ENCODE results near the gene FRMD4A. TPM values are rescaled to one million over a fixed set of nuclear protein-coding genes. Genes with fewer than 3 reads are reported as not detected.

FRMD4A gene
- total RNA-seq, 5 donors from 2014 or later (not counting 1 experiment from before 2014, with no cell fraction given) = 1.3 to 1.8 (median 1.4) TPM

DNA sequence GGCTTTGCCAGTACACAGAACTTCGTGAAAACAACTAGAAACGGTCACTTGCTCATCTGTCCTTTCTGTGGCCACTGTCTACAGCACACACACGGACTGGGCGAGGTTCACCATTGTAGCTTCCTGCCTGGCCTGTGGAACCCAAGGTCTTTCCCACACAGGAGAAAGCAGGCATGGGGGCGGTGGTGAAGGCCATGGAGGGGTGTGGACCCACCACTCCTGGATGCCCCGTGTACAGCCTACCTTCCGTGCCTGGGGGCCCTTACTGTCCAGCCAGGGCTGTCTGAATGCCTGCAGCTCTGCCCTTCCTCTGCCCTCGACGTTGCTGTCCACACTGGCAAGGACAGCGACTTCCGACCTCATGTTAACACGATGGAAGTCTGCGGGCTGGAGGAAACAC is 635.1 kb downstream of the FRMD4A start:
- ChIA-PET POLR2A (no interaction called here), CTCF (no interaction called here)
- WGBS (ENCODE audit: insufficient coverage) = 81% methylated on average over 13 of the region's 13 CpGs
- peaks cover 0 to 12% of the 10 kb centered on the region in 2 experiments for H3K27me3 ChIP-seq (replicated peaks in 1 of 2; ENCODE audit: control insufficient read depth in 2 of 2, extremely low read depth in 1 of 2, insufficient read depth in 2 of 2, low read length in 1 of 2)
- H3K4me1 ChIP-seq (ENCODE audit: control insufficient read depth in 1 of 2, extremely low read depth in 1 of 2, insufficient read depth in 2 of 2, low read length in 2 of 2) = no peaks in the 10 kb centered on the region
- Mint-ChIP-seq H3K36me3 (no peaks in the 10 kb centered on the region), H3K4me3 (no peak overlapping the region), H3K9me3 (no peaks in the 10 kb centered on the region), H3K4me1 (no peaks in the 10 kb centered on the region), H3K27me3 (peaks cover 4 to 6% of the 10 kb centered on the region in 2 donors), H3K27ac (no peak overlapping the region)
- no peaks in the 10 kb centered on the region for H3K36me3 ChIP-seq (ENCODE audit: control insufficient read depth in 2 of 2, extremely low read depth in 1 of 2, insufficient read depth in 1 of 2, low read length in 1 of 2)
- H3K9me3 ChIP-seq = no peaks in the 10 kb centered on the region
- no peak for DNase-seq
- no peak overlapping the region for H3K27ac ChIP-seq (ENCODE audit: low read length)
- H3K4me3 ChIP-seq (ENCODE audit: control insufficient read depth in 1 of 2, extremely low read depth in 1 of 2, low read length in 1 of 2) = no peak overlapping the region
- no peak for ATAC-seq (replicated peaks in 1 of 4)

DNA sequence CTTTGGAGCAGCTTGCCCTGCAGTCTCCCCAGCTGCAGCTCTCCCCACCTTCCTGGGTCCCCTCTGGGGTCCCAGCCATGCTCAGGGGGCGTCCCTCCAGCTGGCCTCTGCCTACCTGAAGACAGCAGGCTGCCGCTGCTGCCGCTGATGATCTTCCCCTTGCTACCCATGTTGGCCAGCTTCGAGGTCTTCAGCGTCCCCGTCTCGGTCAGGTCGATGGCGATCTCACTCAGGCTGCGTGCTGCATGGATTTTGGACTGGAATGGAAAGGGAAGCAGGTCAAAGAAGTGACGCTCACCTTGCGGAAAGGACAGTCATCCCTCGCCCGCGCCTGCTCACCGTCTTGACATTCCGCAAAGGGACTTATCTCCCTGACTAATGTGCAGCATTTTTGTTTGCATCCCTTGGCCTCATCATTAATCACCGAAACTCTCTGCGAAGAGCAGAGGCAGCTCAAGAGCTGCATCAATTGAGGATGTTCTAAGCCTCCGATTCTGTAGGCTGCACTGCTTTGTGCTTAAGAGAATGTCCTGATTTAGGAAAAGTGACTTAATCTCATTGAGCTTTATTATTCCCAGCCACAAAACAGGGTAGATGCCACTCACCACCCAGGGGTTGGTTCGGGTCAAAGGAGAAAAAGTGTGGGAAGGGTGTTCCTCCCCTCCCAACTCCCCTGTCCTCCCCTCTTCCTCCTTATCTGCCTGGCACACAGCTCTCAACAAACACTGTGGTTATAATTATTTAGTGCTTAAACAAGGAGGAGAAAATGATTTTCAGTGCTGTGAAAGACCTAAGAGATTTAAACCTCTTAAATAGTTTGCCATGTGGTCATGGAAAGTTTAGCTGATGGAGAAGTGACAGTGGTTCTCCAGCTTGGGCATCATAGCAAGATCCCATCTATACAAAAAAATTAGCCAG is 636.7 kb downstream of the FRMD4A start:
- no peak overlapping the region for H3K4me3 Mint-ChIP-seq
- 96% methylated on average over 13 of the region's 21 CpGs for WGBS (ENCODE audit: insufficient coverage)
- ATAC-seq (replicated peaks in 1 of 4) = no peak

DNA sequence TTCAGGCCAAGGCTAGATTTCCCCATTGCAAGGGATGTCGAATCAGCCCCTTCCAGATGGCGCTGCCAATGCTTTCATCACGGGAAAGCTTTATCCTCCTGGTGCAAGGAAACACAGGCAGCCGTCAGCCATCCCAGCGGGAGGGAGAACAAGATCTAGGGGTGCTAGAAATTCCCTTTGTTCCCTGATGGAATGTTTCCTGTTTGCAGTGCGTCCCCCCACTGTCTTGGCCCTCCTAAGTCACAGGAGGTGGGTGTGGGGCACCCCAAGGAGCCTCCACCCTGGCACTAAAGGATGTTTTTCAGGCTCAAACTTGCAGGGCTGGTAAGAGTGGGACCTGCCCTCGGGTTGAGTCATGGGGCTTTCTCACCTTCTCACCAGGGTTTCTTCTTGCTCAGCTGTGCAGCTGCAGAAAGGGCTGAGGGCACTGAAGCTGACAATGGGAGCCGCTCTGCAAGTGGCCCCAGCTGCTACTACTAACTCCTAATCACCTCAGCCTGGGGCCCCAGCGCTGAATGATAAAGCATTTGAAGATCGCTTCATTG is 640.4 kb downstream of the FRMD4A start:
- POLR2A ChIA-PET = no interaction called here
- H3K36me3 Mint-ChIP-seq = no peaks in the 10 kb centered on the region
- no peaks in the 10 kb centered on the region for H3K9me3 Mint-ChIP-seq

More for the DNA sequence above, 636.7 kb downstream of the FRMD4A start:
- Histone ChIP-seq H3K9me3 (no peaks in the 10 kb centered on the region), H3K27me3 (replicated peaks in 1 of 2; ENCODE audit: control insufficient read depth in 2 of 2, extremely low read depth in 1 of 2, insufficient read depth in 2 of 2, low read length in 1 of 2) (peaks cover 0 to 7% of the 10 kb centered on the region in 2 experiments), H3K4me3 (ENCODE audit: control insufficient read depth in 1 of 2, extremely low read depth in 1 of 2, low read length in 1 of 2) (no peak overlapping the region), H3K4me1 (ENCODE audit: control insufficient read depth in 1 of 2, extremely low read depth in 1 of 2, insufficient read depth in 2 of 2, low read length in 2 of 2) (no peaks in the 10 kb centered on the region), H3K36me3 (ENCODE audit: control insufficient read depth in 2 of 2, extremely low read depth in 1 of 2, insufficient read depth in 1 of 2, low read length in 1 of 2) (no peaks in the 10 kb centered on the region), H3K27ac (ENCODE audit: low read length) (no peak overlapping the region)
- H3K9me3 Mint-ChIP-seq = no peaks in the 10 kb centered on the region
- no peak for DNase-seq
- ChIA-PET POLR2A (no interaction called here), CTCF (interaction anchor here (0.6 to 0.7 kb wide), 3 partner anchors 26 to 502 kb away, joined by 3 to 4 read pairs (median 3); no protein-coding TSS in a partner anchor)
- H3K27ac Mint-ChIP-seq = no peak overlapping the region
- no peaks in the 10 kb centered on the region for H3K27me3 Mint-ChIP-seq
- no peaks in the 10 kb centered on the region for H3K4me1 Mint-ChIP-seq
- no peaks in the 10 kb centered on the region for H3K36me3 Mint-ChIP-seq

DNA sequence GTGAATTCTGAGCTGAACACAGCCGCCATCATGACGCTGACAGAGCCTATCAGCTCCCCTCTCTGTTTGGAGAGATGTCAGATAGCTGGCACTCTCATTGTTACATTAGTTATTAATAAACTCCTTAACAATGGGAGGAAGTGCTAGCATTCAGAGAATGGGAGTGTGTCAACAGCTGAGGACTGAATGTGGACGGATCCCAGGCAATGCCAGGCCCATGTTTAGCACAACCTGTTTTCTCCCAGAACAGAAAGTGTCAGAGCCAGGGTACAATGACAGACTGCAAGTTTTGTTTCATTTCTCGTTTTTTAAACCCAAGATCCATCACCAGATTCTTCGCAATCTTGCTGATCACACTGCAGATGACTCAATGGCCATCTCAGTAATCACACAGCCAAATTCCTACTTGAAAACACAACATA is 644.4 kb downstream of the FRMD4A start:
- peaks cover 0 to 4% of the 10 kb centered on the region in 2 experiments for H3K27me3 ChIP-seq (replicated peaks in 1 of 2; ENCODE audit: control insufficient read depth in 2 of 2, extremely low read depth in 1 of 2, insufficient read depth in 2 of 2, low read length in 1 of 2)
- ATAC-seq (replicated peaks in 1 of 4) = no peak
- no peaks in the 10 kb centered on the region for H3K4me1 ChIP-seq (ENCODE audit: control insufficient read depth in 1 of 2, extremely low read depth in 1 of 2, insufficient read depth in 2 of 2, low read length in 2 of 2)
- no peaks in the 10 kb centered on the region for H3K9me3 ChIP-seq
- Mint-ChIP-seq H3K9me3 (no peaks in the 10 kb centered on the region), H3K4me1 (no peaks in the 10 kb centered on the region), H3K27me3 (no peaks in the 10 kb centered on the region), H3K4me3 (no peak overlapping the region), H3K36me3 (no peaks in the 10 kb centered on the region), H3K27ac (no peak overlapping the region)
- ChIA-PET CTCF (no interaction called here), POLR2A (interaction anchor here in 1 of 2 donors (0.6 kb wide), 1 partner anchor 96 kb away, joined by 3 read pairs; no protein-coding TSS in a partner anchor)
- DNase-seq = no peak
- H3K27ac ChIP-seq (ENCODE audit: low read length) = no peak overlapping the region
- no peaks in the 10 kb centered on the region for H3K36me3 ChIP-seq (ENCODE audit: control insufficient read depth in 2 of 2, extremely low read depth in 1 of 2, insufficient read depth in 1 of 2, low read length in 1 of 2)
- H3K4me3 ChIP-seq (ENCODE audit: control insufficient read depth in 1 of 2, extremely low read depth in 1 of 2, low read length in 1 of 2) = no peak overlapping the region
- WGBS (ENCODE audit: insufficient coverage) = 86% methylated on average over 3 of the region's 5 CpGs

More for the DNA sequence above, 640.4 kb downstream of the FRMD4A start:
- ATAC-seq (replicated peaks in 1 of 4) (no peak), DNase-seq (no peak)
- 66% methylated on average over 9 of the region's 10 CpGs for WGBS (ENCODE audit: insufficient coverage)
- H3K4me1 ChIP-seq (ENCODE audit: control insufficient read depth in 1 of 2, extremely low read depth in 1 of 2, insufficient read depth in 2 of 2, low read length in 2 of 2) = no peaks in the 10 kb centered on the region
- no peaks in the 10 kb centered on the region for H3K36me3 ChIP-seq (ENCODE audit: control insufficient read depth in 2 of 2, extremely low read depth in 1 of 2, insufficient read depth in 1 of 2, low read length in 1 of 2)
- no peak overlapping the region for H3K4me3 ChIP-seq (ENCODE audit: control insufficient read depth in 1 of 2, extremely low read depth in 1 of 2, low read length in 1 of 2)
- H3K4me1 Mint-ChIP-seq = no peaks in the 10 kb centered on the region
- H3K27me3 Mint-ChIP-seq = no peaks in the 10 kb centered on the region
- no peak overlapping the region for H3K27ac Mint-ChIP-seq
- CTCF ChIA-PET = no interaction called here
- H3K27me3 ChIP-seq (replicated peaks in 1 of 2; ENCODE audit: control insufficient read depth in 2 of 2, extremely low read depth in 1 of 2, insufficient read depth in 2 of 2, low read length in 1 of 2) = no peaks in the 10 kb centered on the region
- no peaks in the 10 kb centered on the region for H3K9me3 ChIP-seq
- no peak overlapping the region for H3K27ac ChIP-seq (ENCODE audit: low read length)
- no peak overlapping the region for H3K4me3 Mint-ChIP-seq

DNA sequence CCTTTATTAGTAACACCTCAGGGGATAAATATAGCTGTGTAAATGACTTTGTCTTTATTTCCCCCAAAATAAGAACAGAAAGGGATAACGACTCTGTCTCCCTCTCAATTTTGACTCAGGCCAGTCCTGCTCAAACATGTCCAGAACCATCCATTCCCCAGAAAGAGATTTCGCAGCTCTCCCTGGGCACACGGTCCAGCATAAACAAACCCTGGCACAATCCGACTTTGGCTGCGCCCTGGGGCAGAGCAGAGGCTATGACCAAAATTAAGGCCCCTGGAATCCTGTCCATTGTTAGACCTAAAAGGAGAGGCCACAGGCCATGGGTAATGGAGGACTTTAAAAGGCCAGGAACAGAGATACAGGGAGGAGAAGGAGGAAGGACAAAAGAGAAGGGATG is 644.8 kb downstream of the FRMD4A start:
- Histone ChIP-seq H3K27me3 (replicated peaks in 1 of 2; ENCODE audit: control insufficient read depth in 2 of 2, extremely low read depth in 1 of 2, insufficient read depth in 2 of 2, low read length in 1 of 2) (peaks cover 0 to 4% of the 10 kb centered on the region in 2 experiments), H3K4me3 (ENCODE audit: control insufficient read depth in 1 of 2, extremely low read depth in 1 of 2, low read length in 1 of 2) (no peak overlapping the region), H3K4me1 (ENCODE audit: control insufficient read depth in 1 of 2, extremely low read depth in 1 of 2, insufficient read depth in 2 of 2, low read length in 2 of 2) (no peaks in the 10 kb centered on the region), H3K36me3 (ENCODE audit: control insufficient read depth in 2 of 2, extremely low read depth in 1 of 2, insufficient read depth in 1 of 2, low read length in 1 of 2) (no peaks in the 10 kb centered on the region), H3K27ac (ENCODE audit: low read length) (no peak overlapping the region), H3K9me3 (no peaks in the 10 kb centered on the region)
- CTCF ChIA-PET = no interaction called here
- 80% methylated on average over 3 of the region's 5 CpGs for WGBS (ENCODE audit: insufficient coverage)
- Mint-ChIP-seq H3K27ac (no peak overlapping the region), H3K36me3 (no peaks in the 10 kb centered on the region), H3K4me1 (no peaks in the 10 kb centered on the region), H3K27me3 (peaks cover 3 to 4% of the 10 kb centered on the region in 2 donors), H3K9me3 (no peaks in the 10 kb centered on the region), H3K4me3 (no peak overlapping the region)
- ATAC-seq (replicated peaks in 1 of 4) (no peak), DNase-seq (no peak)
- POLR2A ChIA-PET = interaction anchor here in 1 of 2 donors (0.6 kb wide), 1 partner anchor 97 kb away, joined by 3 read pairs; no protein-coding TSS in a partner anchor

DNA sequence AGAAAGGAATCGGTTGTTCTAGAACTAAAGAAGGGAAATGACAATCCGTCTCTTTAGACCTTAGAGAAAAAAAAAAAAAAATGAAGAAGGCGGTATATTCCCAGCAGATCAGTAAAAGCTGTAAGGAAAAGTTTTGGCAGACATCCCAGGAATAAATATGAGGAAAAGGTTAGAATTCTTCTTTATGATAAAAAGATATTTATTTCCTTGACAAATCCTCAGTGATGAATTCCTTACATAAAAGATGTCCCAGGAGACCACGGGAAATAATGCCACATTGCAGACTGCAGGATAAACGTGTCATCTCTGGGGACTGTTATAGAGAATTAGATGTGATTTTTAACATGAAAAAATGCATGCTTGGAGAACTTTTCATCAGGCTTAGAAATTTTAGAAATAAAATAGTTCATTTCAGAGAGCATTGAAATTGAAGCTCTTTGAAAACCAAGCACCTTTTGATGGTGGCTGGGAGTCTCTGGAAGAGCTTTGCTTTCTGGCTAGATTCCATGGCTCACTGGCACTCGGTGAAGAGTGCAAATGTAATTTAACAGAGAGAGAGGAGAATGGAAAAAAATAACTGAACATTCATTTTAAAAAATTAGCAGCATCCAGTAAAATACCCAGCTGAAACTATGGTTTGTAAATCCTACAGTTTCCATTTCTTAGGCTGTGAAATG is 645.8 kb downstream of the FRMD4A start:
- Histone ChIP-seq H3K4me3 (ENCODE audit: control insufficient read depth in 1 of 2, extremely low read depth in 1 of 2, low read length in 1 of 2) (no peak overlapping the region), H3K27ac (ENCODE audit: low read length) (no peak overlapping the region), H3K4me1 (ENCODE audit: control insufficient read depth in 1 of 2, extremely low read depth in 1 of 2, insufficient read depth in 2 of 2, low read length in 2 of 2) (no peaks in the 10 kb centered on the region), H3K9me3 (no peaks in the 10 kb centered on the region), H3K36me3 (ENCODE audit: control insufficient read depth in 2 of 2, extremely low read depth in 1 of 2, insufficient read depth in 1 of 2, low read length in 1 of 2) (no peaks in the 10 kb centered on the region), H3K27me3 (replicated peaks in 1 of 2; ENCODE audit: control insufficient read depth in 2 of 2, extremely low read depth in 1 of 2, insufficient read depth in 2 of 2, low read length in 1 of 2) (peaks cover 0 to 9% of the 10 kb centered on the region in 2 experiments)
- H3K27me3 Mint-ChIP-seq = peaks cover 4 to 6% of the 10 kb centered on the region in 2 donors
- DNase-seq (no peak), ATAC-seq (replicated peaks in 1 of 4) (no peak)
- H3K9me3 Mint-ChIP-seq = no peaks in the 10 kb centered on the region
- H3K27ac Mint-ChIP-seq = no peak overlapping the region
- ChIA-PET CTCF (interaction anchor here in 1 of 2 donors (0.5 kb wide), 1 partner anchor 193 kb away, joined by 3 read pairs; no protein-coding TSS in a partner anchor), POLR2A (no interaction called here)
- no peaks in the 10 kb centered on the region for H3K4me1 Mint-ChIP-seq
- H3K4me3 Mint-ChIP-seq = no peak overlapping the region
- H3K36me3 Mint-ChIP-seq = no peaks in the 10 kb centered on the region
- WGBS (ENCODE audit: insufficient coverage) = 85% methylated on average over 2 of the region's 6 CpGs
